Testis (tissue), 3 donors: Measurements from ENCODE around the gene BCAS3. TPM values are rescaled to one million over a fixed set of nuclear protein-coding genes. Genes with fewer than 3 reads are reported as not detected.

Source experiments
- DNase-seq: peaks from one replicate; pipeline ENCODE4 v3.0.0-alpha.2; 2019
- H3K27ac ChIP-seq, 2 donors: fragments of 200-600 bp; sonication (generic); one replicate each; pipeline ENCODE4 v1.5.1; 2019
- H3K27me3 ChIP-seq: fragments of 200-600 bp; sonication (generic); one replicate; pipeline ENCODE4 v1.5.1; 2019
- H3K36me3 ChIP-seq: fragments of 200-600 bp; sonication (generic); one replicate; pipeline ENCODE4 v1.5.1; 2017; ENCODE audit warnings: low read depth; ENCODE audit errors: missing control alignments
- H3K4me1 ChIP-seq: fragments of 200-600 bp; sonication (generic); one replicate; pipeline ENCODE4 v1.5.1; 2019
- H3K4me3 ChIP-seq, 2 donors: fragments of 200-600 bp; sonication (generic); one replicate each; pipeline ENCODE4 v1.5.1; 2017 to 2019
- H3K9me3 ChIP-seq: fragments of 200-600 bp; sonication (generic); one replicate; pipeline ENCODE4 v1.5.1; 2017
- POLR2A ChIP-seq: fragments of 450-650 bp; IDR thresholded peaks from one replicate; pipeline ENCODE4 v1.6.1; 2017; ENCODE audit warnings: antibody characterized with exemption, mild to moderate bottlenecking, moderate library complexity
- WGBS, 2 donors: methylation state at CpG; one replicate each; pipeline ENCODE4 v1.1.5; 2018; 5-methylcytosine and 5-hydroxymethylcytosine counted together
- intact Hi-C: fragments of 100-400 bp; cut with DNase I; formaldehyde crosslinking; loops from one replicate; pipeline ENCODE4 v1.15.1; 2023; ENCODE audit warnings: low total_unique reads
- polyA plus RNA-seq: library from polyadenylated mRNA; stranded (reverse); fragments of 350-450 nt; fragmentation: Illumina TruSeq; extraction: RNeasy Lipid Tissue Mini Kit (QIAGEN cat#74804); gene quantifications from one replicate; pipeline ENCODE4 v1.2.3, GENCODE V29; 2014; ENCODE audit warnings: low read depth, low replicate concordance; ENCODE audit not compliant: insufficient read depth
- total RNA-seq, 2 donors: library from RNA; depleted of rRNA; stranded (reverse); fragments of >200 nt; gene quantifications; one replicate each; pipeline ENCODE4 v1.2.3, GENCODE V29; 2016
- TF ChIP-seq, protein P1 (sequence below), 3 experiments: fragments of 450-650 bp in 2 of 3; fragments of 200-600 bp in 1 of 3; sonication (generic) in 1 of 3; IDR thresholded peaks; one replicate each; pipeline ENCODE4 v1.5.1; 2016 to 2019; ENCODE audit warnings: antibody characterized with exemption in 3 of 3, mild to moderate bottlenecking in 2 of 3, moderate library complexity in 1 of 3

Gene BCAS3
- total and polyA plus RNA-seq, 3 donors from 2014 or later = 54.8 to 96.7 (median 73.0) TPM

DNA sequence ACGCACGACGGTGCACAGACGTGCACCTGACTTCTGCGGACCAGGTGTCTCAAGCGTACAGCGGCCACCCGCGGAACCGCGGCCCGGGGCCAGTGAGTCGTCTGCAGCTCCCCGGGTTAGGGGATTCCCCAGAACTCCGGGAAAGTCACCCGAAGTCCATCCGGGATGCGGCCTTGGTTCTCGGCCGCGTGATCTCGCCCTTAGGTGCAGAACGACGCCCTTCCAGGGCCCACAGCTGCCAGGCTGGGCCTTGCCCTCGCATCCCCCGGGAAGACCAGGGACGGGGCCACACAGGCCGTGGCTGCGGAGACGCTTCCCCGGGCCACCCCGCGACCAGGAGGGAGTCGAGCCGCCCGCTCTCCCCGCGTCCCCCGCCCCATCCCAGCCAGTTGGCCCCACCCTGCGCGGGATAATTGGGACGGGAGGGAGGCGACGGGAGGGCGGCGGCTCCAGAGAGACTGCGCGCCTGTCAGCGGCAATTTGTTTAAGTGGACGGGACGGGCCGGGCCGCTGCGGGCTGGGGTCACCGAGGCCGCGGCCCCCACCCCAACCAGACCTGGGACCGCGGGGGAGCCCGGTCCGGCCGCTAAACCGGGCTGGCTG is 718.4 kb downstream of the BCAS3 start:
- H3K27me3 ChIP-seq = no peaks in the 10 kb centered on the region

DNA sequence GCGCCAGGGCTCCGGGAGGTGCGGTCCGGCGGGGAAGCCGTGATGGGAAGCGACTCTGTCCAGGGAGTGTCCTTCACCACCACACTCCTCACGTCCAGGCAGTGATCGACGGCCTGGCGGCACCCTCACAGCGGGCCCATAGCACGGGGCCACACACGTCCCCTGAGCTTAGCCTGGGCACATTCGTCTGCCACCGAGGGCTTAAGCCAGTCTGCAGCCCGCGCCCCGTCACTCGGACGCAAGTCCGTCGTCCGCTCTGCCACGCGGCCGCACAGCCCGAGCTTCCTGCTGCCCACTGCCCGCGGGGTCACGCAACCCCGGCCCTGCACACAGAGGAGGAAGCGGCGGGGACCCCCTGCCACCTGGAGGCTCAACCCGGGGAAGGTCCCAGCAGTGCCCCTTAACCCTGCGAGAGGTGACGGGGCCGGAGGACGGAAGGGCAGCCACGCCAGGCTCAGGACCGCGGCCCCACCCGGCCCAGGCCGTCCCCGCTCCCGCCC is 719.0 kb downstream of the BCAS3 start:
- no peak for DNase-seq
- Histone ChIP-seq H3K9me3 (no peaks in the 10 kb centered on the region), H3K27ac (peak overlapping the region; percentile 80 to 95), H3K4me3 (peak overlapping the region; percentile 68 to 77), H3K4me1 (peaks cover 25% of the 10 kb centered on the region), H3K27me3 (no peaks in the 10 kb centered on the region), H3K36me3 (no peaks in the 10 kb centered on the region)
- TF ChIP-seq, protein P1, sequence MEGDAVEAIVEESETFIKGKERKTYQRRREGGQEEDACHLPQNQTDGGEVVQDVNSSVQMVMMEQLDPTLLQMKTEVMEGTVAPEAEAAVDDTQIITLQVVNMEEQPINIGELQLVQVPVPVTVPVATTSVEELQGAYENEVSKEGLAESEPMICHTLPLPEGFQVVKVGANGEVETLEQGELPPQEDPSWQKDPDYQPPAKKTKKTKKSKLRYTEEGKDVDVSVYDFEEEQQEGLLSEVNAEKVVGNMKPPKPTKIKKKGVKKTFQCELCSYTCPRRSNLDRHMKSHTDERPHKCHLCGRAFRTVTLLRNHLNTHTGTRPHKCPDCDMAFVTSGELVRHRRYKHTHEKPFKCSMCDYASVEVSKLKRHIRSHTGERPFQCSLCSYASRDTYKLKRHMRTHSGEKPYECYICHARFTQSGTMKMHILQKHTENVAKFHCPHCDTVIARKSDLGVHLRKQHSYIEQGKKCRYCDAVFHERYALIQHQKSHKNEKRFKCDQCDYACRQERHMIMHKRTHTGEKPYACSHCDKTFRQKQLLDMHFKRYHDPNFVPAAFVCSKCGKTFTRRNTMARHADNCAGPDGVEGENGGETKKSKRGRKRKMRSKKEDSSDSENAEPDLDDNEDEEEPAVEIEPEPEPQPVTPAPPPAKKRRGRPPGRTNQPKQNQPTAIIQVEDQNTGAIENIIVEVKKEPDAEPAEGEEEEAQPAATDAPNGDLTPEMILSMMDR (IDR thresholded peaks at IDR 0.05) = no peak
- no peak for TF ChIP-seq POLR2A
- 0 to 4% methylated on average over 5 to 32 of the region's 46 CpGs for WGBS, 2 donors
- intact Hi-C loops = loop anchor here (5.0 kb wide), 1 partner anchor 239 kb away; no protein-coding TSS in a partner anchor

More for the DNA sequence above, 718.4 kb downstream of the BCAS3 start:
- intact Hi-C loops = loop anchor here (5.0 kb wide), 1 partner anchor 239 kb away; no protein-coding TSS in a partner anchor
- H3K4me3 ChIP-seq = peak overlapping the region; percentile 68 to 77
- H3K27ac ChIP-seq = peak overlapping the region; percentile 80 to 95
- H3K4me1 ChIP-seq = peaks cover 25% of the 10 kb centered on the region
- 6 to 19% methylated on average over 5 to 59 of the region's 63 CpGs for WGBS, 2 donors
- H3K9me3 ChIP-seq = no peaks in the 10 kb centered on the region
- no peaks in the 10 kb centered on the region for H3K36me3 ChIP-seq
- TF ChIP-seq POLR2A = no peak
- TF ChIP-seq, protein P1 (IDR thresholded peaks at IDR 0.05) = no peak
- DNase-seq = no peak

DNA sequence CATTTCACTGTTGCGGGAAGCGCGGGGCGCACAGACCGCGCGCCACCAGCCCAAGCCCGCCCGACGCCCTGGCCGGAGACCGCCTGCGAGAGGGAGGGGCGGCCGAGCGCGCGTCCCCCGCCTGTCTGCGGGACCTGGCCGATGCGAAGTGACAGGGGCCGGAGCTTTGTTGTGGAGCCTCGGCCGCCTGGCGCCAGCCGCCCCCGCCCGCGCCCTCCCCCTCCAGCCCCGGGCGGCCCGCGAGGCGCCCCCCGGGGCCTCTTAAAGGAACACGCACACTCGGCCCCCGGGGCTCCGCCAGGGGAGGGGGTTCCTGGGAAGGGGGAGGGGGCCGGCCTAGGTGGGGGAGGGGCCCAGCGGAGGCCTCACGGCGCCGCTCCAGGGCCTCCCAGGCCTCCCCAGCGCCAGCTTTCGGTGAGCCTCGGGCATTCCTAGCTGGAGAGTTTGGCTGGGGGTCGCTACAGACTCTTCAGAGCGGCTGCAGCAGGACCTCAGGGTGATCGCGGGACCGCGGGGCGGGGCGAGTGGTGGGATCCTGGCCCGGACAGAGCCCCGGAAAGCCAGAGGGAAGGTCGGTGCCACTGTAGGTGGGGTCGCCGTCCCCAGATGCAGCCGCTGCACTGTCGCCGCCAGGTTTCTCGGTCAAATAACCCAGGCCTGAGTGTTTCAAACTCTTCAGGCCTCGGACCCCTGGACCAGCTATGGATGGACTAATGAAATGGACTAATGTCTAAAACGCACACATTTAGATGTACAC is 719.6 kb downstream of the BCAS3 start:
- DNase-seq = no peak
- H3K36me3 ChIP-seq = no peaks in the 10 kb centered on the region
- TF ChIP-seq, protein P1 (IDR thresholded peaks at IDR 0.05) = no peak
- TF ChIP-seq POLR2A = no peak
- peaks cover 25% of the 10 kb centered on the region for H3K4me1 ChIP-seq
- peak overlapping the region; percentile 68 to 77 for H3K4me3 ChIP-seq
- no peaks in the 10 kb centered on the region for H3K27me3 ChIP-seq
- 0 to 3% methylated on average over 2 to 30 of the region's 67 CpGs for WGBS, 2 donors
- no peaks in the 10 kb centered on the region for H3K9me3 ChIP-seq
- peak overlapping the region; percentile 80 to 95 for H3K27ac ChIP-seq
- intact Hi-C loops = loop anchor here (5.0 kb wide), 1 partner anchor 240 kb away; no protein-coding TSS in a partner anchor

DNA sequence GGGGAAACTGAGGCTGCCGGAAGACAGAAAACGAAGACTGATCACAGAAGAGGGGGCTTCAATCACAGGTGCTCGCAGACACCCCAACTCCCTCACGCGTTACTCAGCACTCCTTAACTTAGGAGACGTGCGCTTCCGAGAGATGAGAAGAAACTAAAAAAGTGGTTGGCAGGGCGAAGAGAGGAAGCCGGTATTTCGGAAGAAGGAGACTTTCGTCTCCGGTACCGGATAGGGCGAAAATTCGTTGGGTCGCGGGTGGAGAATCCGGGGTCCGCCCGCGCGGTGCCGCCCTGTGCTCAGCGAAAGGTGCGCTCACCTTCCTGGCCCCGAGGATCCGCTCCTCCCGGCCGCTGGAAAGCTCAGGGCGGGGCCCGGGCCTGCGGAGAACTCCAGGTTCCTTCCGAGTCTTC is 721.1 kb downstream of the BCAS3 start:
- DNase-seq = no peak
- 1 to 2% methylated on average over 31 to 32 of the region's 34 CpGs for WGBS, 2 donors
- no peak for TF ChIP-seq POLR2A
- TF ChIP-seq, protein P1 (IDR thresholded peaks at IDR 0.05) = no peak
- Histone ChIP-seq H3K36me3 (no peaks in the 10 kb centered on the region), H3K4me1 (peaks cover 25% of the 10 kb centered on the region), H3K27ac (peak overlapping the region; percentile 90 to 95), H3K4me3 (peak overlapping the region; percentile 68 to 77), H3K9me3 (no peaks in the 10 kb centered on the region), H3K27me3 (no peaks in the 10 kb centered on the region)
- intact Hi-C loops = loop anchor here (5.0 kb wide), 1 partner anchor 241 kb away; no protein-coding TSS in a partner anchor
